Measurements from ENCODE around the gene BRD3.

The BRD3 gene

GRCh38 chr9:134010310-134011173 is 57.3 kb downstream of the BRD3 start:
- FAIRE-seq, result no peak

DNA sequence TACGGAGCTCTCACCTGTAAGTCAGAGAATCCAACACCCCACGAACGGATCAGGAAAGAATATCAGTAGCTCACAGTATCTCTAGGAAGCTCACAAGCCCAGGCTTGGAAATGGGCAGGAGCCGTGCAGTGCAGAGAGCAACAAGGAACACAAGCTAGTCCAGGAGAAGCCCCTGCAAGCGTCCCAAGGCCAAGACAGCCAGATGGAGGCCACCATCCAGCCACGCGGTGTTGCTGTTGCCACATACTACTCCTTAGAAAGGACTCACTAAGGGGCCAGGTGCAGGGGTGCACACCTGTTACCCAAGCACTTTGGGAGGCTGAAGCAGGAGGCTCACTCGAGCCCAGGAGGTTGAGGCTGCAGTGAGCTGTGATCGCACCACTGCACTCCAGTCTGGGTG is 60.3 kb downstream of the BRD3 start:
- FAIRE-seq, result no peak

DNA sequence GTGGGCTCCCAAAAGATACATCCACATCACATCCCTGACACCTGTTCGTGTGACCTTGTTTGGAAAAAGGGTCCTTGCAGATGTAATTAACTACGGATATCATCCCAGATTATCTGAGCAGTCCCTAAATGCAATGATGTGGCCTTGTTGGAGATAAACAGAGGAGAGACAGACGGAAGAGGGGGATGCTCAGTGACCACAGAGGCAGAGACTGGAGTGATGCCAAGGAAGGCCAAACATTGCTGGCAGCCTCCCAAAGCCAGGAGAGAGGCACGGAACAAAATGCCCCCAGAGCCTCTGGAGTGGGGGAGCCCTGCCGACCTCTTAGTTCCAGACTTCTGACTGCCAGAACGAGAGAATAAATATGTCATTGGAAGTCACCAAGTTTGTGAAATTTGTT is 60.7 kb downstream of the BRD3 start:
- FAIRE-seq, result no peak

- FAIRE-seq, result no peak
These were observed 62.4 kb downstream of the BRD3 start for GRCh38 chr9:134005381-134005780.

GRCh38 chr9:134004881-134005280 is 62.9 kb downstream of the BRD3 start:
- no peak for FAIRE-seq

- no peak for FAIRE-seq
These were observed 63.5 kb downstream of the BRD3 start for GRCh38 chr9:134004131-134004873.

- no peak for FAIRE-seq
These were observed 64.6 kb downstream of the BRD3 start for GRCh38 chr9:134003237-134003636.

DNA sequence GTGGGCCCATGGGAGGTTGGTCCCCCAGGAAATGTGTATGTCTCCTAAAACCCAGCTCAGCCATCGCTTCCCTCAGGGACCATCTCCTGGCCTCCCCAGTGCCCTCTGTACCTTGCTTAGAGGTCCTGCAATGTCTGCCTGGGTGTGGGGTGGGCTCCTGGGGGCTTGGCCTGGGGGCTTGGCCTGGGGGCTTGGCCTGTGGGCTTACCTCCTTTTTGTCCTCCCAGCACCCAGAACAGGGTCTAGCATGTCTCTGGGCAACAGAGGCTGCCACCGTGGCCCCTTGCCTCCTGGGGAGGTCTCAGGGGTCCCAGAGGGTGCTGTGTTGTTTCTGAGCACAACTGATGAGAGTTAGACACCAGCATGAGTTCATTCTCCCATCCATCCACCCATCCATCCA is 65.0 kb downstream of the BRD3 start:
- FAIRE-seq, result no peak

- no peak for FAIRE-seq
These were observed 68.0 kb downstream of the BRD3 start for GRCh38 chr9:133999851-134000265.

- FAIRE-seq, result no peak
These were observed 68.8 kb downstream of the BRD3 start for GRCh38 chr9:133998915-133999595.

DNA sequence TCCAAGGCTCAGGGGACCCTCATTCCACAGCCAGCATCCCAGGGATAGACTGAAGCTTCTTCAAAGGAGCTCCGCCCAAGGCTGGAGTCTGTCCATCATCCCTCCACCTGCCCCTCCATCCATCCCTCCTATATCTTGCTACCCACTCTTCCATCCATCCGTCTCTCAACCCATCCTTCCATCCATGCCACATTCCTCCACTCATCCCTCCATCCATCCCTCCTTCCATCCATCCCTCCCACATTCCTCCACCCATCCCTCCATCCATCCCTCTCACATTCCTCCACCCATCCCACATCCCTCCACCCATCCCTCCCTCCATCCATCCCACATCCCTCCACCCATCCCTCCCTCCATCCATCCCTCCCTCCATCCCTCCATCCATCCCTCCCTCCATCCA is 70.2 kb downstream of the BRD3 start:
- no peak for FAIRE-seq

DNA sequence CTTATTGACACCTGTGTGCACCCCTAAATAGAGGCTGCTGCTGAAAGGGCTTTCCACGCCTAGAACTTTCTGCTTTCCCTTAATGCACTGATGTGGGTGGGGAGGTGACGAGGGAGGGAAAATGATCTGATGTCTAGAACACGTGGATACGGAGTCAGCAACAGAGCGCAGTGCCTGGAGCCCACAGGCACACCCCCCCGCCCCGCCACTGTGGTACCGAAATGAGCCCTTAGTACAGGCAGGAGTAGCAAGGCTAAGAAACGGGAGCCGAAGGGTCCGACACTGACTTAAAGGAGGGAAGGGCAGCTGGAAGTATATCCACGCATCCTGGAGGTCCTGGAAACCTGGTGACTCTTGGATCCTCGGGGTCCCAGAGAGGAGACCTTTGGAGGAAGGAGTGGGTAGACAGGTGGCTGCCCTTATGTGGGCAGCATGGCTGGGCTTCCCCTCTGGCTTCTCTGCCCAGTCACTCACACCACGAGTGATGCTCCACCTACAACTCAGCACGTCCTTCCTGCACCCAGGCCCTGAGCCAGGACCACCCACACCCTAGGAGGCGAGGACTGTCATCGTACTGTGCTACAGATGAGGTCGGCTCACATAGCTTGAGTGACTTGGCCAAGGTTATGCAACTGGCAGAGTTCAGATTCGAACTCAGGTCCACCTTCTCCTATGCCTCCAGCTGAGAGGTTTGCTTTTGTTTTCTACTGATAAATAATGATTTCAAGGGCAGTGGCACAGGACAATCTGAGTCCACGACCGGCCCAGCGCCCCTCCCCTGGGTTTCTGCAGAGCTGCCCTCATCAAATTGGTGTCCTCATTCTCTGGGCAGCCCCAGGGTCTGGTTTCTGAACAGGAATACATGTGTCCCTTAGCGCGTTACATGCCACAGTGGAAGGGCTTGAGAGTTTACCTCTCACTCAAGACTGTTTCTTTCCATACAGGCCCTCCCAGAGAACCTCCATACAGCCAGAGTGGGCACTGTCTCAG is 71.0 kb downstream of the BRD3 start:
- no peak for FAIRE-seq

- no peak for FAIRE-seq
These were observed 72.6 kb downstream of the BRD3 start for GRCh38 chr9:133995012-133995896.

GRCh38 chr9:133994353-133995011 is 73.3 kb downstream of the BRD3 start:
- no peak for FAIRE-seq

GRCh38 chr9:133993635-133994253 is 74.1 kb downstream of the BRD3 start:
- no peak for FAIRE-seq

DNA sequence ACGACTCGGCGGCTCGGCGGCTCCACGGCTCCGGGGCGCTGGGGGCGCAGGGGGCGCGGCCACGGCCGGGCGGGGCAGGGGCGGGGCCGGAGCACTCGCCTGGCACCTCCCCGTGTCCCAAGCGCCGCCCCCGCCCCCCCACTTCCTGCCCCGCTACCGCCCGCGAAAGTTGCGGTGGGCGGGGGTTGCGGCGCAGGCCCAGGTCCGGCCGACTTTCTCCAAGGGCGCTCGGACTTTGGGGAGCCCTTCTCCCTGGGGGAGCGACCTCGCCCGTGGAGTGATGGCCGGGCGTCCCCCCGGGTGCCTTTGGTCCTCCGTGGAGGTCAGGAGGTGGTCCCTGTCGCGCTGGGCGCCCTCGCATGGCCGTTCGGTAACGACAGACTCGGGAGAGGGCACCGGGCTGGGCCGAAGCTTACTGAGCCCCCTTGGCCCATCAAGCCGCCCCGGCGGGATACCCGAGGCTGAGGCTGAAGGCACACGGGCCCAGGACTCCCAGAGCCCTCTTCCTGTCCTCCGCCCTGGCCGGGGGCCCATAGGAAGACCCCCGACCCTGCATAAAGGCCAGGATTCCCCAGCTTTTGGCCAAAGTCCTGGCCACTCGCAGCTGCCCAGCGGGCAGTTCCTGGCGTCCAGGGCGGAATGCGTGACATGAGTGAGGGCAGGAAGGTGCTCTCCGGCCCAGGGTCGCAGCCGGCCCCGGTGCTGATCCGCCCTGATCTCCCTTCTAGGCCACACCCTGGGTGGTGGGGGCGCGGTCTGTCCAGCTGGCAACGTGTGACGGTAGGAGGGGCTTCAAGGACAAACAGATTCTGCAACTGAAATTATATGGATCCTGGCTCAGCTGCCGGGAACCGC is 74.8 kb downstream of the BRD3 start:
- FAIRE-seq, result no peak

GRCh38 chr9:133991964-133992779 is 75.7 kb downstream of the BRD3 start, which contains the start of gene VAV2:
Gene VAV2 (minus strand): TSS chr9:133992324. CDS start chr9:133992278, 46 bp downstream.
- no peak for FAIRE-seq
